Osteoblast (primary cell): ENCODE measurements around the gene RETREG1. TPM values are rescaled to one million over a fixed set of nuclear protein-coding genes. Genes with fewer than 3 reads are reported as not detected.
"Not testable (repeated sequence)": the region's sequence is repeated elsewhere in the genome, so short reads cannot be mapped to it uniquely, and the experiment has no call there.

Source experiments
- DNase-seq: peaks from one replicate; pipeline ENCODE4 v3.0.0; 2011; ENCODE audit warnings: low spot score, mixed read lengths; ENCODE audit not compliant: insufficient read length; ENCODE audit errors: missing footprints
- H2AFZ ChIP-seq: 2 replicates; pipeline ENCODE4 v1.6.0; 2011; ENCODE audit warnings: mild to moderate bottlenecking, low read length
- H3K27ac ChIP-seq: 2 replicates; pipeline ENCODE4 v1.5.1; 2011; ENCODE audit warnings: mild to moderate bottlenecking, low read depth, low read length, moderate library complexity
- H3K27me3 ChIP-seq: 2 replicates; pipeline ENCODE4 v1.6.0; 2012; ENCODE audit warnings: mild to moderate bottlenecking, control low read depth, inconsistent platforms, low read length, moderate library complexity; ENCODE audit not compliant: insufficient read depth
- H3K36me3 ChIP-seq: 2 replicates; pipeline ENCODE4 v1.5.1; 2011; ENCODE audit warnings: mild to moderate bottlenecking, low read length, control low read depth, moderate library complexity; ENCODE audit not compliant: insufficient read depth
- H3K4me1 ChIP-seq: 2 replicates; pipeline ENCODE4 v1.5.1; 2011; ENCODE audit warnings: mild to moderate bottlenecking, low read length, control low read depth, moderate library complexity; ENCODE audit not compliant: insufficient read depth
- H3K4me2 ChIP-seq: 2 replicates; pipeline ENCODE4 v1.6.0; 2011; ENCODE audit warnings: mild to moderate bottlenecking, low read length; ENCODE audit not compliant: insufficient read depth
- H3K4me3 ChIP-seq: fragments of 200-600 bp; sonication (generic); 3 replicates; pipeline ENCODE4 v1.5.1; 2012; ENCODE audit warnings: mild to moderate bottlenecking, low read length, inconsistent platforms; ENCODE audit not compliant: insufficient read depth
- H3K79me2 ChIP-seq: 2 replicates; pipeline ENCODE4 v1.6.0; 2012; ENCODE audit warnings: mild to moderate bottlenecking, low read length, control low read depth, inconsistent platforms; ENCODE audit not compliant: insufficient read depth
- H3K9me3 ChIP-seq: 2 replicates; pipeline ENCODE4 v1.5.1; 2011; ENCODE audit warnings: low read depth, low read length, control low read depth
- H4K20me1 ChIP-seq: 2 replicates; pipeline ENCODE4 v1.6.0; 2012; ENCODE audit warnings: mild to moderate bottlenecking, low read length, control low read depth; ENCODE audit not compliant: insufficient read depth
- CTCF ChIP-seq: IDR thresholded peaks from 2 replicates; pipeline ENCODE4 v1.5.1; 2011; ENCODE audit warnings: mild to moderate bottlenecking, low read depth, low read length, moderate library complexity; ENCODE audit errors: extremely low read depth
- total RNA-seq: library from RNA; depleted of rRNA; stranded (reverse); fragments of >200 nt; gene quantifications from 2 replicates; pipeline ENCODE4 v1.2.3, GENCODE V29; 2012

The RETREG1 gene
- total RNA-seq, 1 donor, result 8.3 TPM

- no peaks in the 10 kb centered on the region for H4K20me1 ChIP-seq
- no peaks in the 10 kb centered on the region for H3K9me3 ChIP-seq
- no peak overlapping the region for H3K4me3 ChIP-seq
- H3K4me1 ChIP-seq, result no peaks in the 10 kb centered on the region
- no peaks in the 10 kb centered on the region for H3K79me2 ChIP-seq
- no peaks in the 10 kb centered on the region for H3K27me3 ChIP-seq
- H3K4me2 ChIP-seq, result no peak overlapping the region
- no peak for DNase-seq
- no peak for TF ChIP-seq CTCF
- H2AFZ ChIP-seq, result no peak overlapping the region
- H3K27ac ChIP-seq, result no peak overlapping the region
- no peaks in the 10 kb centered on the region for H3K36me3 ChIP-seq
Observed at GRCh38 chr5:16656561-16657191, 39.9 kb upstream of the RETREG1 start.

DNA sequence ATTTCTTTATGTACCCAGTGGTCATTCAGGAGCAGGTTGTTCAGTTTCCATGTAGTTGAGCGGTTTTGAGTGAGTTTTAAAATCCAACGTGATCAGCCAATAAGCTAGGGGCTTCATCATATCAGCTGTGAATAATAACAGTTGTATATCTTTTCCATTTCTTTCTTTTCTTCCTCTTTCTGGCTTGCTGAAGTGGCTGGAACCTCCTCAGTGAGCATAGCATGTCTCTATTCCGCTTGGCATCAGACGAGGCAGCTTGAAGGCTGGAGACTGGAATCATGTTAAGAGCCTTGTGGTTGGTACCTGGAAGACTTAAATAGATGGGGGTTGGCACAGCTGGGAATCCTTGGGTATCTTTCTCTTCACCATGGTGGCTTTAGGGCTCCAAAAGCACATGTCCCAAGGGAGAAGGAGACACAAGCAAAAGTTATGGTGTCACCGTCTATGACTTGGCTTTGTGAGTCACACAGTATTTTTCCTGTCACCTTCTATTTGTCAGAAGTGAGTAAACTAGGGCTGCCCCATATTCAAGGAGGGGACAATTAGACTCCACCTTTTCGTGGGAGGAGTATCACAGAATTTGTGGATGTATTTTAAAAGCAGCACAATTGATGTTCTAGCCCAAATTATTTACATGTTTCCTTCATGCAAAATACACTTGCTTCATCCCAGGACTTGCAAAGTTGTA, 38.0 kb upstream of the RETREG1 start:
- no peak for DNase-seq
- Histone ChIP-seq H3K4me3 (no peak overlapping the region), H3K79me2 (no peaks in the 10 kb centered on the region), H2AFZ (no peak overlapping the region), H3K27me3 (no peaks in the 10 kb centered on the region), H3K27ac (no peak overlapping the region), H3K36me3 (no peaks in the 10 kb centered on the region), H3K9me3 (no peaks in the 10 kb centered on the region), H3K4me1 (no peaks in the 10 kb centered on the region), H4K20me1 (no peaks in the 10 kb centered on the region), H3K4me2 (no peak overlapping the region)
- no peak for TF ChIP-seq CTCF

DNA sequence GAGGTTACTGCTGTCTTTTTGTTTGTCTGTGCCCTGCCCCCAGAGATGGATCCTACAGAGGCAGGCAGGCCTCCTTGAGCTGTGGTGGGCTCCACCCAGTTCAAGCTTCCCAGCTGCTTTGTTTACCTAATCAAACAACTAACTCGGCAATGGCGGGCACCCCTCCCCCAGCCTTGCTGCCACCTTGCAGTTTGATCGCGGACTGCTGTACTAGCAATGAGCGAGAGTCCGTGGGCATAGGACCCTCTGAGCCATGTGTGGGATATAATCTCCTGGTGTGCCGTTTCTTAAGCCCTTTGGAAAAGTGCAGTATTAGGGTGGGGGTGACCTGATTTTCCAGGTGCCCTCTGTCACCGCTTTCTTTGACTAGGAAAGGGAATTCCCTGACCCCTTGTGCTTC, 31.9 kb upstream of the RETREG1 start:
- H4K20me1 ChIP-seq, H3K79me2 ChIP-seq, H3K27ac ChIP-seq, DNase-seq, H3K9me3 ChIP-seq, H3K36me3 ChIP-seq, H2AFZ ChIP-seq, H3K4me2 ChIP-seq, H3K4me3 ChIP-seq, H3K27me3 ChIP-seq, H3K4me1 ChIP-seq: not testable (repeated sequence)

- Histone ChIP-seq H3K27ac (no peak overlapping the region), H4K20me1 (no peaks in the 10 kb centered on the region), H3K27me3 (no peaks in the 10 kb centered on the region), H3K4me3 (no peak overlapping the region), H2AFZ (no peak overlapping the region), H3K36me3 (no peaks in the 10 kb centered on the region), H3K79me2 (no peaks in the 10 kb centered on the region), H3K4me2 (no peak overlapping the region), H3K4me1 (no peaks in the 10 kb centered on the region), H3K9me3 (no peaks in the 10 kb centered on the region)
- DNase-seq, result no peak
- TF ChIP-seq CTCF, result no peak
Observed at GRCh38 chr5:16644301-16644889, 27.6 kb upstream of the RETREG1 start.
